ENCODE data around the gene TPX2. TPM values are rescaled to one million over a fixed set of nuclear protein-coding genes. Genes with fewer than 3 reads are reported as not detected.

TPX2 gene
- total RNA-seq, 6 donors from 2014 or later: 1.0 to 6.7 (median 3.8) TPM

DNA sequence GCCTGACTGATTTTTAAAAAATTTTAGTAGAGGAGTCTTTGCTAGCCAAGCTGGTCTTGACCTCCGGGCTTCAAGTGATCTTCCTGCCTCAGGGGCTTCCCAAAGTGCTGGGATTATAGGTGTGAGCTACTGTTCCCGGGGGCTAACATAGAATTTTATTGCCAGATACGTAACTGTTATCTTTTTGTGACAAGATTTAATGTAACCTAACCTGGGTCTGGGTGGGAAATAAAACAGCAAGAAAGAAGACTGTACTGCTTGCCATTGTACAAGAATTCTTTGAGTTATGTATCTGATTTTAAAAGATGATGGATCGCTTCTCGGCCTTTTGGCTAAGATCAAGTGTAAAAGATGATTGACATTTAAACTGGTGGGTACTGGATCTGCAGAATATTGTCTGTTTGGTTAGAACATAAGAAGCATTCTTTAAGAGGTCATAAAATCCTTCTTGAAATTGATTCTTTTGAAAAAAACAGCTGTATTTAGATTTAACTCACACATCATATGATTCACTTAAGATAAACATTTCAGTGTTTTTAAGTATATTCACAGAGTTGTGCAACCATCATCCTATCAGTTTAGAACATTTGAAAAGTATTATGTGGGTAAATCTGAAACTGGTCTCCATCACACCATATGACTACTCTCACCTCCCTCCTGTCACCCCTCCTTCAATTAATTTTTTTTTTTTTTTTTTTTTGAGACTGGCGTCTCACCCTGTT, 21.6 kb downstream of the TPX2 start:
- Histone ChIP-seq H3K36me3 (no peaks in the 10 kb centered on the region), H3K27ac (no peak overlapping the region), H3K27me3 (no peaks in the 10 kb centered on the region), H3K4me3 (no peak overlapping the region), H3K4me1 (no peaks in the 10 kb centered on the region), H3K9me3 (no peaks in the 10 kb centered on the region)
- no peak for DNase-seq
- no peak for ATAC-seq (ENCODE audit: low FRiP score in 2 of 2)
- no peak for TF ChIP-seq POLR2AphosphoS5 (IDR thresholded peaks at IDR 0.05)
- TF ChIP-seq POLR2A (IDR thresholded peaks at IDR 0.05): no peak
- no peak for TF ChIP-seq EP300 (IDR thresholded peaks at IDR 0.05)
- TF ChIP-seq CTCF (IDR thresholded peaks at IDR 0.05): no peak
- 88 to 89% methylated on average over 6 of the region's 6 CpGs for WGBS, 2 donors

DNA sequence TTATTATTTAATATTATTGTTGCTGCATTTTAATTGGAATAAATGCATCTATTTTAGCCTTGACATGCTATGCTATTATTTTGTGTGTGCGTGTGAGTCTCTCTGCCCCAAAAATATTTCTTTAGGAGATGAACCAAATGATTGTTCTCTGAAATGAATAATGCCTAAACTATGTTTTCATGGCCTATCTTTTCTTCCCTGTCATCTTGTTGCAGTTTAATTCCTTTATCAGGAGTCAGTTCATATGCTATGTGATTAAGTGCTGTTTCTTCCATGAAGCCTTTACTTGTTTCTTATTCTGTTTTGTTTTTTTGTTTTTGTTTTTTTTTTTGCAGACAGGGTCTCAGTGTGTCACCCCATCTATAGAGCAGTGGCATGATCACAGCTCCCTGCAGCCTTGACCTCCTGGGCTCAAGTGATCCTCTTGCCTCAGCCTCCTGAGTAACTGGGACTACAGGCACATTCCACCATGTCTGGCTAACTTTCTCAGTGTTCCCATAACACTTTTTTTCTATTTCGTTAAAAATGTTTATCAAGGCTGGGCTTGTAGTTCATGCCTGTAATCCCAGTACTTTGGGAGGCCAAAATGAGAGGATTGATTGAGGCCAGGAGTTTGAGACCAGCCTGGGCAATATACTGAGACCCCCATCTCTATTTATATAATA, 25.7 kb downstream of the TPX2 start:
- WGBS, 2 donors: 80 to 90% methylated on average over 2 of the region's 2 CpGs
- no peaks in the 10 kb centered on the region for H3K4me1 ChIP-seq
- H3K27me3 ChIP-seq: no peaks in the 10 kb centered on the region
- DNase-seq (no peak), ATAC-seq (ENCODE audit: low FRiP score in 2 of 2) (no peak)
- no peak overlapping the region for H3K27ac ChIP-seq
- no peak for TF ChIP-seq POLR2A (IDR thresholded peaks at IDR 0.05)
- TF ChIP-seq EP300 (IDR thresholded peaks at IDR 0.05): no peak
- no peak for TF ChIP-seq POLR2AphosphoS5 (IDR thresholded peaks at IDR 0.05)
- TF ChIP-seq CTCF (IDR thresholded peaks at IDR 0.05): no peak
- no peaks in the 10 kb centered on the region for H3K36me3 ChIP-seq
- H3K9me3 ChIP-seq: no peaks in the 10 kb centered on the region
- H3K4me3 ChIP-seq: no peak overlapping the region

DNA sequence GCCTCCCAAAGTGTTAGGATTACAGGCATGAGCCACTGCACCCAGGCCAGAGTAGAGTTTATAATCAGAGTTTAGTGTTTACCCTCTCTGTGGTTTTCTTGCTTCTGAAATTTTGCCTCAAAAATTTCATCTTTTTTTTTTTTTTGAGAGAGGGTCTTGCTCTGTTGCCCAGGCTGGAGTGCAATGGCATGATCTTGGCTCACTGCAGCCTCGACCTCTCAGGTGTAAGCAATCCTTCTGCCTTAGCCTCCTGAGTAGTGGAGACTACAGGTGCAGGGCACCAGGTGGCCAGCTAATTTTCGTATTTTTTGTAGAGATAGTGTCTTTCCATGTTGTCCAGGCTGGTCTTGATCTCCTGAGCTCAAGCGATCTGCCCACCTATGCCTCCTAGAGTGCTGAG, 28.7 kb downstream of the TPX2 start:
- Histone ChIP-seq H3K36me3 (no peaks in the 10 kb centered on the region), H3K27me3 (no peaks in the 10 kb centered on the region), H3K9me3 (no peaks in the 10 kb centered on the region), H3K4me1 (no peaks in the 10 kb centered on the region), H3K4me3 (no peak overlapping the region), H3K27ac (no peak overlapping the region)
- TF ChIP-seq CTCF (IDR thresholded peaks at IDR 0.05): no peak
- TF ChIP-seq EP300 (IDR thresholded peaks at IDR 0.05): no peak
- no peak for TF ChIP-seq POLR2A (IDR thresholded peaks at IDR 0.05)
- no peak for TF ChIP-seq POLR2AphosphoS5 (IDR thresholded peaks at IDR 0.05)
- no peak for DNase-seq
- 95 to 98% methylated on average over 3 of the region's 3 CpGs for WGBS, 2 donors
- ATAC-seq (ENCODE audit: low FRiP score in 2 of 2): no peak

DNA sequence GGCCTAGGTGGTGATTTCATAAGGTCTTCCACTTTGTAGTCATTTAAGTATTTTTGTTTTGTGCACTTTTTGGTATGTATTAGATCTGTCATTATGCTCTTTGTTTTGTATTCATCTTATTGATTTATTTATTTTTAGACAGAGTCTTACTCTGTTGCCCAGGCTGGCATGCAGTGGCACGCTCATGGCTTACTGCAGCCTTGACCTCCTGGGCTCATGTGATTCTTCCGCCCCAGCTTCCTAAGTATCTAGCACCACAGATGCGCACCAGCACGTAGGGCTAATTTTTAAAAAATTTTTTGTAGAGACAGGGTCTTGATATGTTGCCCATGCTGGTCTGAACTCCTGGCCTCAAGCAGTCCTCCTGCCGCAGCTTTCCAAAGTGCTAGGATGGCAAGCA, 30.6 kb downstream of the TPX2 start:
- ATAC-seq (ENCODE audit: low FRiP score in 2 of 2) (no peak), DNase-seq (no peak)
- Histone ChIP-seq H3K4me1 (no peaks in the 10 kb centered on the region), H3K4me3 (no peak overlapping the region), H3K27me3 (no peaks in the 10 kb centered on the region), H3K36me3 (no peaks in the 10 kb centered on the region), H3K9me3 (no peaks in the 10 kb centered on the region), H3K27ac (no peak overlapping the region)
- TF ChIP-seq CTCF (IDR thresholded peaks at IDR 0.05): no peak
- TF ChIP-seq POLR2AphosphoS5 (IDR thresholded peaks at IDR 0.05): no peak
- TF ChIP-seq POLR2A (IDR thresholded peaks at IDR 0.05): no peak
- no peak for TF ChIP-seq EP300 (IDR thresholded peaks at IDR 0.05)
- 94 to 96% methylated on average over 5 of the region's 5 CpGs for WGBS, 2 donors
